Activated T-helper 2 cell treated with anti-CD3 and anti-CD28 coated beads, Interferon-gamma antibody, Interleukin-2, Interleukin-4, amounts not matched to agents 10 μg/mL and 5 μg/mL and 100 μg/mL, durations not matched to agents 14 hours and 24 hours and 36 hours (primary cell): ENCODE results near the gene PIGM. TPM values are rescaled to one million over a fixed set of nuclear protein-coding genes. Genes with fewer than 3 reads are reported as not detected.

ENCODE experiments used
- DNase-seq: peaks from one replicate; pipeline ENCODE4 v3.0.0; 2021; ENCODE audit warnings: low spot score
- H3K27ac Mint-ChIP-seq: one replicate; pipeline ENCODE4 v1.8.0; 2021; ENCODE audit warnings: mixed read lengths
- H3K27me3 Mint-ChIP-seq: one replicate; pipeline ENCODE4 v1.8.0; 2021; ENCODE audit warnings: low read depth, mixed read lengths
- H3K36me3 Mint-ChIP-seq: one replicate; pipeline ENCODE4 v1.8.0; 2021; ENCODE audit warnings: low read depth, mixed read lengths
- H3K4me1 Mint-ChIP-seq: one replicate; pipeline ENCODE4 v1.8.0; 2021; ENCODE audit warnings: low read depth, mixed read lengths
- H3K4me3 Mint-ChIP-seq: one replicate; pipeline ENCODE4 v1.8.0; 2021; ENCODE audit warnings: low read depth, mild to moderate bottlenecking, moderate library complexity, mixed read lengths
- H3K9me3 Mint-ChIP-seq: one replicate; pipeline ENCODE4 v1.8.0; 2021; ENCODE audit warnings: mixed read lengths
- intact Hi-C: fragments of 100-400 bp; cut with micrococcal nuclease; formaldehyde crosslinking; loops from one replicate; pipeline ENCODE4 v1.15.1; 2023
- total RNA-seq: library from RNA; stranded (reverse); gene quantifications from 2 replicates; pipeline ENCODE4 v1.2.3, GENCODE V29; 2022

The PIGM gene
- total RNA-seq, 1 donor from 2014 or later = 7.1 TPM

DNA sequence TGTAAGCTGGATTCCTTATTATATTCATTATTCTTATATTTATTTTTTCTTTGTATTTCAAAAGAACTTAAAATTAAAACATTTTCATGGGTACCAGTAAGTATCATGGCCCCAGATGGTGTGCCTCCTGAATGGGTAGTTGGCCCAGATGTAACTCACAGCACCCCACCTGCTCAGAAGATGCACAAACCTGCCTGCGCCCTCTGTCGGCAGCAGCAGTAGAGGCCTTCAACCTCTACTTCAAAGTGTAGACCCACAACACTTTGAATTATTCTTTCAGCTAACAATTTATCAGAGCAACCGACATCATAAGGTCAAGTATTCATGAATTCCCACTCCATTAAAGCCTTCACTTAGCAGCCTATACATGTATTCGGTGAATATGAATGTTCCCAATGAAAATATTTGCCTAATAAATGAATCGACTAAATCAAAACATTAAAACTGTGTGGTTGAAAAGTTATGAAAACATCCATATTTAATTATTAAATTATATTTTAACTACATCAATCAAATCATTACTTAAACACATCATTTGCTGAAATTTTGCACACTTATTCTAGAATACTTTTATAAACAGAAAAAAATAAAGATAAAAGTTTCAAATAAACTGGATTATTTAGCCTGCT lies 25.4 kb downstream of the PIGM start:
- H3K4me1 Mint-ChIP-seq = no peaks in the 10 kb centered on the region
- no peaks in the 10 kb centered on the region for H3K9me3 Mint-ChIP-seq
- peak; percentile 63 for DNase-seq
- H3K27me3 Mint-ChIP-seq = peaks cover 2% of the 10 kb centered on the region
- no peaks in the 10 kb centered on the region for H3K36me3 Mint-ChIP-seq
- intact Hi-C loops = loop anchor here (1.0 to 2.0 kb wide), 2 partner anchors 70 to 226 kb away; partner anchors contain the start of gene DUSP23
- H3K27ac Mint-ChIP-seq = no peak overlapping the region
- no peak overlapping the region for H3K4me3 Mint-ChIP-seq

DNA sequence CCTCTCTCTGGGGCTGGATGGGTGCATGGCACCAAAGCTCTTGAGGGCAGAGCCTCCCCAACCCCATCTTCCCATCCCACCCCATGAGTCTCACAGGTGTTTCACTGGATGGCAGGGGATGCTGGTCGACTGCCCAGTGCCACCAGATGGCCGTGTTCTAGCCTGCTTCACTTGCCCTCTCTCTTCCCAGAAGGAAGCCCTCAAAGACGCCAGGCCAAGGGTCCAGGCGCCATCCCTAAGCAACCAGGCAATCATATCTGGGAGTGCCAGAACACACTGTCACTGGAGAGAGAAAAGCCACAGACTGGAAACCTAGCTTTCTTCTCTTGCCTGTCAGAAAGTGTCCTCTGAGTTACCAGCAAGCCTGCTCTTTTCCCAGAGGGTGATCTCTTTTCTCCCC lies 26.7 kb downstream of the PIGM start:
- no peaks in the 10 kb centered on the region for H3K36me3 Mint-ChIP-seq
- no peaks in the 10 kb centered on the region for H3K4me1 Mint-ChIP-seq
- no peak overlapping the region for H3K4me3 Mint-ChIP-seq
- no peak for DNase-seq
- H3K27ac Mint-ChIP-seq = no peak overlapping the region
- peaks cover 4% of the 10 kb centered on the region for H3K27me3 Mint-ChIP-seq
- intact Hi-C loops = no loop called here
- no peaks in the 10 kb centered on the region for H3K9me3 Mint-ChIP-seq

DNA sequence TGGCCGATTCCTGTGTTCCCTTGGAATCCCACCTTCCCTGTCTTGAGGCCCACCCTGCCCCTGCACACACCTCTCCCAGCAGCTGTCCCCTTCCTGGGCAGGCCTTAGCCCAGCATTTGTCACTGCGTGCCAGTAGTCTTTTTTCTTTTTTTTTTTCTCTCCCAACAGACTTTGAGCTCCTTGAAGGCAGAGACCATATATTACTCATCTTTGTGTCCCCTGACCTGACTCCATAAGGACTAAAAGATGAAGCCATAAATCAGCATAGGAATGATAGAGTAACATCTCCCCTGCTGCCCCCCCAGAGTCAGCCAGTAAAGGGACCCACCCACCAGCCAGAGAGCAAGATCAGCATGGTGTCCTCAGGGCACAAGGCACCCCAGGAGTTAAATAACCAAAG lies 27.4 kb downstream of the PIGM start:
- intact Hi-C loops = no loop called here
- no peak for DNase-seq
- Mint-ChIP-seq H3K4me3 (no peak overlapping the region), H3K9me3 (no peaks in the 10 kb centered on the region), H3K4me1 (no peaks in the 10 kb centered on the region), H3K27me3 (peaks cover 5% of the 10 kb centered on the region), H3K36me3 (no peaks in the 10 kb centered on the region), H3K27ac (no peak overlapping the region)

DNA sequence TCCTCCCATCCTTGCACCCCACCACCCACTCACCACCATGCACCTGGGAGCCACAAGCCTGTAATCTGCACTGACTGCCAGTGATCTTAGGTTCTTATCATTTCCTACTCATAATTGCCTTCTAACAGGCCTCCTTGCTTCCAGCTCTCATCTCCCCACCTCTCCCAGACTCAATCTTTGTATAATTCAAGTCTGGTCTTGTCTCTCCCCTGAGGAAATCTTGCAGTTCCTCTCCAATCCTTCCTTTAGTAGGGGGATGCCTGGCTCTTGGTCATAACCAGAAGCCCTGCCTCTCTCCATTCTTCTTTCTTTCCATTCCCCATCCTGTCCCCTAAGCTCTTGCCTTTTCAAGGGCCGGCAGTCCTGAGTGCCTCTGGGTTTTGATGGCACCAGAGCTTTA lies 27.8 kb downstream of the PIGM start:
- Mint-ChIP-seq H3K4me1 (no peaks in the 10 kb centered on the region), H3K27ac (no peak overlapping the region), H3K27me3 (peaks cover 9% of the 10 kb centered on the region), H3K4me3 (no peak overlapping the region), H3K9me3 (no peaks in the 10 kb centered on the region), H3K36me3 (no peaks in the 10 kb centered on the region)
- no peak for DNase-seq
- intact Hi-C loops = no loop called here

DNA sequence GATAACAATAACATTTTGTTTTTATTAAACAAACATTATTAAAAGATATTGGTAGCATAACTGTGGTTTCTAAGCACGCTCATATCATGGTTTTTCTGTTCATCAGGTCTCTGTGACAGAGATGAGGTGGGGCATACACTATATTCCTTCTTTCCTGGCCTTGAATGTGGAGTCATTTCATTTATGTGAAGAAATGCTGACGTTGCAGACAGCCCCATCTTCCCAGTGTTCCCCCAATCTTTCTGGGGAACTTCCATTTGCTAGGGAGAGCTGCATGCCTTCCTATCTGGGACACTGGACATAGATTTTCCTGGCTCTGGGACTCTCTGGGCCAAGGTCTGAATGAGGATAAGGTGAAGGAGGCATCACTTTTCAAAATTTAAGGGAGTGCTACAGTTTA lies 30.4 kb downstream of the PIGM start:
- no peak for DNase-seq
- H3K36me3 Mint-ChIP-seq = no peaks in the 10 kb centered on the region
- H3K4me1 Mint-ChIP-seq = no peaks in the 10 kb centered on the region
- no peak overlapping the region for H3K27ac Mint-ChIP-seq
- intact Hi-C loops = no loop called here
- H3K27me3 Mint-ChIP-seq = peaks cover 24% of the 10 kb centered on the region
- H3K4me3 Mint-ChIP-seq = no peak overlapping the region
- no peaks in the 10 kb centered on the region for H3K9me3 Mint-ChIP-seq

DNA sequence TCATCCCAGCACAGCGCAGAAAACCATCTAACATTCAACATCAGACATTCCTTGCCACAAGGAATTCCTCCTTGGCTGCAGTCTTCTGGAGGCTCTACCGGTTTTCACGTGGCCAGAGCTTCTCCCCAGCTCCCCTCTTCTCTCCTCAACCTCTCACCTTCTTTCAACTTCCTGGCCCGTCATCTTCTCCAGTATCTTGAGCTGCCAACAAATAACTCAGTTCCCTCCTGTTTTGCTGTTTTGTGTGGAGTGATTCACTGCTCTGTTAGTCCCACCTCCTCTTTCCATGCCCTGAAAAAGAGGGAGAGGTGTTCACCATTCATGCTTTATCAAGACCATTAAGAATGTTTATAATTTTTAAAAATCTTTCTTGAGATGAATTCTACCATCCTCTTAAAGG lies 32.6 kb downstream of the PIGM start:
- Mint-ChIP-seq H3K27me3 (peaks cover 38% of the 10 kb centered on the region), H3K4me3 (no peak overlapping the region), H3K27ac (no peak overlapping the region), H3K36me3 (no peaks in the 10 kb centered on the region), H3K9me3 (no peaks in the 10 kb centered on the region), H3K4me1 (no peaks in the 10 kb centered on the region)
- DNase-seq = no peak
- intact Hi-C loops = no loop called here

DNA sequence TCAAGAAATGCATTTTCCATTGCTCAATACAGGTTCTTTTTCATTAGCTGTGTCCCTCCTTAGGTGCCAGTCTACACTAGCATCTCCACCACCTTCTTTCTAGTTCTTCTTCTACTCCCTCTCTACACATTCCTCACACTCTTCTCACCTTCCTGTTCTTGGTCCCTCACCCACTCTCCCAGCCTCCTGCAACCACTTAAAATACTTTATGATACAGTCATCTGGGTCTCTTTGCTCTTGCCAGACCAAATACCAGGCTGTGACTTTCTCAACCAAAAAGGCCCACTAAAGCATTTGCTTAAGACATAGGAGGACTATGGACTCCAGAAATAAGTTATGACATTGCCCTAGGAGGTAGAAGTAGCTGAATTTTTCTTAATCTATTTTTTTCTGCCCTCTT lies 35.1 kb downstream of the PIGM start:
- intact Hi-C loops = no loop called here
- peaks cover 39% of the 10 kb centered on the region for H3K27me3 Mint-ChIP-seq
- H3K4me3 Mint-ChIP-seq = no peak overlapping the region
- DNase-seq = no peak
- no peaks in the 10 kb centered on the region for H3K36me3 Mint-ChIP-seq
- H3K4me1 Mint-ChIP-seq = peaks cover 2% of the 10 kb centered on the region
- H3K27ac Mint-ChIP-seq = no peak overlapping the region
- H3K9me3 Mint-ChIP-seq = no peaks in the 10 kb centered on the region

DNA sequence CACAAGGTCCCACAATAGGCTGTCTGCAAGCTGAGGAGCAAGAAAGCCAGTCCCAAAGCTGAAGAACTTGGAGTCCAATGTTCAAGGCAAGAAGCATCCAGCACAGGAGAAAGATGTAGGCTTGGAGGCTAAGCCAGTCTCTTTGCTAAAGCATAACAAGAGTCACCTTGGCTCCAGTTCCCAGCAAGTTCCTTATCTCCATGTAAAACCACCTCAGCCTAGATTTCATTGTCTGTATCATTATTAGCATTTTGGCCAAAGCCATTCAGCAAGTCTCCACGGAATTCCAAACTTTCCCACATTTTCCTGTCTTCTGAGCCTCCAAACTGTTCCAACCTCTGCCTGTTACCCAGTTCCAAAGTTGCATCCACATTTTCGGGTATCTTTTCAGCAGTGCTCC lies 36.9 kb downstream of the PIGM start:
- Mint-ChIP-seq H3K9me3 (no peaks in the 10 kb centered on the region), H3K4me1 (peaks cover 6% of the 10 kb centered on the region), H3K27ac (no peak overlapping the region), H3K27me3 (peaks cover 35% of the 10 kb centered on the region), H3K36me3 (no peaks in the 10 kb centered on the region), H3K4me3 (no peak overlapping the region)
- DNase-seq = no peak
- intact Hi-C loops = no loop called here

DNA sequence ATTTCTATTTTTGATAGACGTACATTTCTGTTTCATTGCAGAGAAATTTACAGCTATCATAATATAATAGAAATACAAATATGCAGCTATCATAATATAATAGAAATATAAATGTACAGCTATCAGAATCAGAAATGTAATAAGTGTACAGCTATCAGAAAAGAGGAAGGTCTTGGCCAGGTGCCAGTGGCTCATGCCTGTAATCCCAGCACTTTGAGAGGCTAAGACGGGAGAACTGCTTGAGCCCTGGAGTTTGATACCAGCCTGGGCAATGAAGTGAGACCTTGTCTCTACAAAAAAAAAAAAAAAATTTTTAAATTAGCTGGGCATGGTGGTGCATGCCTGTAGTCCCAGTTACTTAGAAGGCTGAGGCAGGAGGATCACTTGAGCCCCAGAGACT lies 37.9 kb downstream of the PIGM start:
- no peak overlapping the region for H3K4me3 Mint-ChIP-seq
- no peaks in the 10 kb centered on the region for H3K9me3 Mint-ChIP-seq
- intact Hi-C loops = no loop called here
- DNase-seq = no peak
- peaks cover 6% of the 10 kb centered on the region for H3K4me1 Mint-ChIP-seq
- no peaks in the 10 kb centered on the region for H3K36me3 Mint-ChIP-seq
- peaks cover 29% of the 10 kb centered on the region for H3K27me3 Mint-ChIP-seq
- no peak overlapping the region for H3K27ac Mint-ChIP-seq

DNA sequence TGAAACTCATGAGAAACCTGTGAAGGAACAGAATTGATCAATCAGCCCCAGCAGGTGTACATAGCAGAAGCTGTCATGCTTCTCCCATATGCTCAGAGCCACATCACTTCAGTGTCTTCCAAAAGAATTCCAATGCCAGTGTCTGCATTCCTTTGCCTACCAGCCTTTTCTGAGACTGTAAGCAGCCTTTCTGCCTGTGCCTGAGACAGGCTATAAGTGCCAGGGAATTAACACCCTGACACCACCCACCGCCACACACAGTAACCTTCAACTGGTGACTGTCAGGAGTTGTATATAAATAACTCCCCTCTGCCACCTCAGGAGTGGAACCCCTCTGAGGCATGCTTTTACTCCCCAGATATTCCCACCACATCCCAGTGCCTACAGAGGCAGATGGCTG lies 39.6 kb downstream of the PIGM start:
- intact Hi-C loops = no loop called here
- no peak overlapping the region for H3K27ac Mint-ChIP-seq
- H3K4me3 Mint-ChIP-seq = no peak overlapping the region

DNA sequence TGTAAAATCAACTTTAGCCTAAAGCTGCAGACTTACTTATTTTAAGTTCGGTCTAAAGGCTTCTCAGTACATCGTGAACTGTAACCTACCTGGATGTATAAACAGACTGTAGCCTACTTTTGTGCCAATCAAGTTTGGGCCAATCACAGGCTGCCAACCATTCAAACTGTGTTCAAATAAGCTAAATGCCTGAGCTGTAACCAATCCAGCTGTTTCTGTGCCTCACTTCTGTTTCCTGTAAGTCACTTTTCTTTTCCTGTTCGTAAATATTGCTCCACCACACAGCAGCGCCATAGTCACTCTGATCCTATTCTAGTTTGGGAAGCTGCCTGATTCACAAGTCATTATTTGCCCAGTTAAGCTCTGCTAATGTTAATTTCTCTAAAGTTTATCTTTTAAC lies 40.3 kb downstream of the PIGM start:
- Mint-ChIP-seq H3K27ac (no peak overlapping the region), H3K4me1 (peaks cover 6% of the 10 kb centered on the region), H3K4me3 (no peak overlapping the region), H3K27me3 (peaks cover 21% of the 10 kb centered on the region), H3K9me3 (no peaks in the 10 kb centered on the region), H3K36me3 (no peaks in the 10 kb centered on the region)
- no peak for DNase-seq
- intact Hi-C loops = no loop called here

More for the DNA sequence above, 39.6 kb downstream of the PIGM start:
- H3K4me1 Mint-ChIP-seq = peaks cover 6% of the 10 kb centered on the region
- no peaks in the 10 kb centered on the region for H3K9me3 Mint-ChIP-seq
- no peak for DNase-seq
- no peaks in the 10 kb centered on the region for H3K36me3 Mint-ChIP-seq
- peaks cover 23% of the 10 kb centered on the region for H3K27me3 Mint-ChIP-seq

DNA sequence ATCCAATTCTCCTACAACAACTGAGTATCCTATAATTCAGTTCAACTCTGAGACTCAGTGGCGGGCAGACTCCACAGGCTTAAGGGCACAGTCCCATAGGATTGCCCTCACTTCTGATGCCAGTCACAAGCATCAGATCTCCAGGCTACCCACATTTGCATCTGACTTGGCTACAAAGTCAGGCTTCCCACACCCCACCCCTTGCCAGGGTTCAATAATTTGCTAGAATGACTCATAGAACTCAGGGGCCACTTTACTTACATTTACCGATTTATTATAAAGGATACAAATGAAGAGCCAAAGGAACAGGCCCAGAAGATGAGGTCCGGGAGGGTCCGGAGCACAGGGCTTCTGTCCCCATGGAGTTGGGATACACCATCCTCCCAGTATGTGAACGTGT lies 41.8 kb downstream of the PIGM start:
- Mint-ChIP-seq H3K4me1 (peaks cover 6% of the 10 kb centered on the region), H3K27me3 (peaks cover 13% of the 10 kb centered on the region), H3K4me3 (no peak overlapping the region), H3K9me3 (no peaks in the 10 kb centered on the region), H3K36me3 (no peaks in the 10 kb centered on the region), H3K27ac (no peak overlapping the region)
- intact Hi-C loops = no loop called here
- DNase-seq = no peak

DNA sequence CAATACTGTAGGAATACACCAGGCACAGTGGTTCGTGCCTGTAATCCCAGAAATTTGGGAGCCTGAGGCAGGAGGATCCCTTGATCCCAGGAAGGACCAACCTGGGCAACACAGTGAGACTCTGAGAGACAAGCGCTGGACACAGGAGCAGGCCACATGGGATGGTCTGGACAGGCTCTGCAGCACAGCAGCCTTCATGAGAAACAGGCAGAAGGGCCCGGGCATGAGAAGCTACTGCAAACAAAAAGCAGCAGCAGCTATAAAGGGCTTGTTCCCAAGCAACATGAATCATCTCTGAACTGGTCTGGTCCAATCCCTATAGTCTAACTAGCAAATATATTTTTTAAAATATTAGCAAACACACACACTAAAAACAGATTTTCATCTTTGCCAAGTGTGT lies 42.2 kb downstream of the PIGM start:
- no peak overlapping the region for H3K27ac Mint-ChIP-seq
- intact Hi-C loops = no loop called here
- no peaks in the 10 kb centered on the region for H3K9me3 Mint-ChIP-seq
- H3K27me3 Mint-ChIP-seq = peaks cover 16% of the 10 kb centered on the region
- H3K4me1 Mint-ChIP-seq = peaks cover 6% of the 10 kb centered on the region
- no peak overlapping the region for H3K4me3 Mint-ChIP-seq
- DNase-seq = no peak
- no peaks in the 10 kb centered on the region for H3K36me3 Mint-ChIP-seq

DNA sequence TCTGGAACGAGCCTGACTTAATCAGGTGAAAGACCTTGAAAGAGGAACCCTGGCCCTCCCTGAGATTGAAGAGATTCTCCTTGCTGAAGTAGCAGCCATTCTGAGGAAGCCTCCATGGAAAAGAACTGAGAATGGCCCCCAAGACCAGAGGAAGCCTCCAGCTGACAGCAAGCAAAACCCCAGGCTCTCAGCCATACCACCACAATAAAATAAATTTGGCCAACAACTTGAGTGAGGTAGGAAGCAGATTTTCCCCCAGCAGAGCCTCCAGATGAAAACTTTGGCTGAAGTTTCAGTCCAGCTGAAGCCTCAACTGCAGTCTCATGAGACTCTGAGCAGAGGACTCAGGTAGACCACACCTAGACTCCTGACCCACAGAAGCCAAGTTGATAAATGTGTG lies 43.8 kb downstream of the PIGM start:
- Mint-ChIP-seq H3K4me3 (no peak overlapping the region), H3K27me3 (peaks cover 20% of the 10 kb centered on the region), H3K4me1 (peaks cover 6% of the 10 kb centered on the region), H3K36me3 (no peaks in the 10 kb centered on the region), H3K27ac (no peak overlapping the region), H3K9me3 (no peaks in the 10 kb centered on the region)
- DNase-seq = no peak
- intact Hi-C loops = no loop called here
